GM23338 (cell line): ENCODE results near the gene THRA. TPM values are rescaled to one million over a fixed set of nuclear protein-coding genes. Genes with fewer than 3 reads are reported as not detected.
A peak's percentile ranks its signal among the peaks of the same experiment; 100 is the strongest.

Source experiments
- ATAC-seq: fragments of 200-7000 bp; cut with Tn5 transposase; 3 replicates; pipeline ENCODE4 v1.9.1; 2020
- DNase-seq: peaks from one replicate; pipeline ENCODE4 v3.0.0-alpha.2; 2015; ENCODE audit warnings: low spot score
- H2AFZ ChIP-seq: fragments of 200-600 bp; sonication (generic); 2 replicates; pipeline ENCODE4 v1.8.0; 2016; ENCODE audit warnings: antibody characterized with exemption, mild to moderate bottlenecking, moderate library complexity
- H3F3A ChIP-seq: fragments of 200-600 bp; sonication (generic); replicated peaks from 2 replicates; pipeline ENCODE4 v1.8.0; 2017; ENCODE audit warnings: antibody characterized with exemption, mixed run types, low read depth
- H3K27ac ChIP-seq: fragments of 200-600 bp; sonication (generic); 2 replicates; pipeline ENCODE4 v1.6.1; 2016; ENCODE audit warnings: low read depth
- H3K27me3 ChIP-seq: fragments of 200-600 bp; sonication (generic); 2 replicates; pipeline ENCODE4 v1.8.0; 2016; ENCODE audit warnings: mild to moderate bottlenecking, mixed run types, moderate library complexity; ENCODE audit not compliant: insufficient read depth
- H3K36me3 ChIP-seq: fragments of 200-600 bp; sonication (generic); 2 replicates; pipeline ENCODE4 v1.8.0; 2016; ENCODE audit warnings: mild to moderate bottlenecking; ENCODE audit not compliant: insufficient read depth
- H3K4me1 ChIP-seq: fragments of 200-600 bp; sonication (generic); 2 replicates; pipeline ENCODE4 v1.8.0; 2016; ENCODE audit warnings: mild to moderate bottlenecking, moderate library complexity; ENCODE audit not compliant: insufficient read depth
- H3K4me2 ChIP-seq: fragments of 200-600 bp; sonication (generic); 2 replicates; pipeline ENCODE4 v1.7.1; 2017; ENCODE audit warnings: mixed run types
- H3K4me3 ChIP-seq: fragments of 200-600 bp; sonication (generic); 2 replicates; pipeline ENCODE4 v1.6.1; 2016; ENCODE audit warnings: mixed run types
- H3K79me2 ChIP-seq: fragments of 200-600 bp; sonication (generic); replicated peaks from 2 replicates; pipeline ENCODE4 v1.8.0; 2017; ENCODE audit warnings: mild to moderate bottlenecking; ENCODE audit not compliant: insufficient read depth
- H3K9me2 ChIP-seq: fragments of 200-600 bp; sonication (generic); 2 replicates; pipeline ENCODE4 v1.8.0; 2017; ENCODE audit not compliant: insufficient read depth
- H4K20me1 ChIP-seq: fragments of 200-600 bp; sonication (generic); replicated peaks from 2 replicates; pipeline ENCODE4 v1.8.0; 2017; ENCODE audit warnings: mild to moderate bottlenecking; ENCODE audit not compliant: insufficient read depth
- H3K27ac Mint-ChIP-seq: 2 replicates; pipeline ENCODE4 v1.8.0; 2020; ENCODE audit warnings: inconsistent platforms, mild to moderate bottlenecking, moderate library complexity, mixed read lengths
- H3K27me3 Mint-ChIP-seq: 3 replicates; pipeline ENCODE4 v1.8.0; 2022; ENCODE audit warnings: low read depth, mild to moderate bottlenecking, moderate library complexity, mixed read lengths, inconsistent platforms; ENCODE audit not compliant: insufficient read depth, poor library complexity
- H3K36me3 Mint-ChIP-seq: 3 replicates; pipeline ENCODE4 v1.8.0; 2021; ENCODE audit warnings: low read depth, mild to moderate bottlenecking, inconsistent platforms, moderate library complexity, mixed read lengths
- H3K4me1 Mint-ChIP-seq: 3 replicates; pipeline ENCODE4 v1.8.0; 2020; ENCODE audit warnings: mild to moderate bottlenecking, inconsistent platforms, mixed read lengths
- H3K4me3 Mint-ChIP-seq: 3 replicates; pipeline ENCODE4 v1.8.0; 2021; ENCODE audit warnings: moderate library complexity, mild to moderate bottlenecking, inconsistent platforms, mixed read lengths
- H3K9me3 Mint-ChIP-seq: 3 replicates; pipeline ENCODE4 v1.8.0; 2020; ENCODE audit warnings: moderate library complexity, mild to moderate bottlenecking, inconsistent platforms, mixed read lengths
- CREB1 ChIP-seq: fragments of 250-450 bp; sonication (Bioruptor Pico); IDR thresholded peaks from 2 replicates; pipeline ENCODE4 v1.5.0; 2020; ENCODE audit warnings: low read depth, mild to moderate bottlenecking, moderate library complexity
- EZH2phosphoT487 ChIP-seq: fragments of 200-600 bp; sonication (generic); IDR thresholded peaks from one replicate; pipeline ENCODE4 v1.8.1; 2018; ENCODE audit warnings: antibody characterized with exemption; ENCODE audit not compliant: unreplicated experiment
- JUNB ChIP-seq: IDR thresholded peaks from one replicate; pipeline ENCODE4 v1.6.1; 2016; ENCODE audit warnings: antibody characterized with exemption; ENCODE audit not compliant: unreplicated experiment
- NANOG ChIP-seq: IDR thresholded peaks from 2 replicates; pipeline ENCODE4 v1.6.1; 2016; ENCODE audit warnings: antibody characterized with exemption, borderline replicate concordance
- POLR2AphosphoS5 ChIP-seq: IDR thresholded peaks from 2 replicates; pipeline ENCODE4 v1.6.1; 2016; ENCODE audit warnings: antibody characterized with exemption, low read depth
- ZNF114 ChIP-seq: fragments of 250-450 bp; sonication (Bioruptor Pico); IDR thresholded peaks from 2 replicates; pipeline ENCODE4 v1.5.0; 2020; ENCODE audit warnings: mild to moderate bottlenecking, moderate library complexity
- ZNF331 ChIP-seq: fragments of 250-450 bp; sonication (Bioruptor Pico); IDR thresholded peaks from 2 replicates; pipeline ENCODE4 v1.5.0; 2020; ENCODE audit warnings: low read depth, mild to moderate bottlenecking, moderate library complexity
- polyA plus RNA-seq: library from polyadenylated mRNA; unstranded; fragments of >200 nt; fragmentation: Nextera tagmentation; extraction: Ambion mirVana; gene quantifications from 2 replicates; pipeline ENCODE4 v1.2.1, GENCODE V29; 2016
- total RNA-seq: library from RNA; depleted of rRNA; stranded (reverse); fragments of >200 nt; shearing (Covaris generic); gene quantifications from 2 replicates; pipeline ENCODE4 v1.2.3, GENCODE V29; 2014
- TF ChIP-seq, protein P1 (sequence below): IDR thresholded peaks from 2 replicates; pipeline ENCODE4 v1.6.1; 2016; ENCODE audit warnings: antibody characterized with exemption
- TF ChIP-seq, protein P2 (sequence below), 2 experiments: fragments of 200-600 bp in 1 of 2; sonication (generic) in 1 of 2; conservative IDR thresholded peaks; 2 replicates each; pipeline versions ENCODE4 v1.5.1 to v1.6.1; 2016 to 2017; ENCODE audit warnings: antibody characterized with exemption in 2 of 2, low read depth in 2 of 2, mild to moderate bottlenecking in 2 of 2, moderate library complexity in 1 of 2
- TF ChIP-seq, protein P3 (sequence below): fragments of 250-450 bp; sonication (Bioruptor Pico); IDR thresholded peaks from 2 replicates; pipeline ENCODE4 v1.5.0; 2020; ENCODE audit warnings: mild to moderate bottlenecking, moderate library complexity
- TF ChIP-seq, protein P4 (sequence below): IDR thresholded peaks from one replicate; pipeline ENCODE4 v1.6.1; 2018; ENCODE audit warnings: antibody characterized with exemption; ENCODE audit not compliant: unreplicated experiment

The THRA gene
- total and polyA plus RNA-seq, 2 experiments from 2014 or later = 3.4 to 10.5 TPM

DNA sequence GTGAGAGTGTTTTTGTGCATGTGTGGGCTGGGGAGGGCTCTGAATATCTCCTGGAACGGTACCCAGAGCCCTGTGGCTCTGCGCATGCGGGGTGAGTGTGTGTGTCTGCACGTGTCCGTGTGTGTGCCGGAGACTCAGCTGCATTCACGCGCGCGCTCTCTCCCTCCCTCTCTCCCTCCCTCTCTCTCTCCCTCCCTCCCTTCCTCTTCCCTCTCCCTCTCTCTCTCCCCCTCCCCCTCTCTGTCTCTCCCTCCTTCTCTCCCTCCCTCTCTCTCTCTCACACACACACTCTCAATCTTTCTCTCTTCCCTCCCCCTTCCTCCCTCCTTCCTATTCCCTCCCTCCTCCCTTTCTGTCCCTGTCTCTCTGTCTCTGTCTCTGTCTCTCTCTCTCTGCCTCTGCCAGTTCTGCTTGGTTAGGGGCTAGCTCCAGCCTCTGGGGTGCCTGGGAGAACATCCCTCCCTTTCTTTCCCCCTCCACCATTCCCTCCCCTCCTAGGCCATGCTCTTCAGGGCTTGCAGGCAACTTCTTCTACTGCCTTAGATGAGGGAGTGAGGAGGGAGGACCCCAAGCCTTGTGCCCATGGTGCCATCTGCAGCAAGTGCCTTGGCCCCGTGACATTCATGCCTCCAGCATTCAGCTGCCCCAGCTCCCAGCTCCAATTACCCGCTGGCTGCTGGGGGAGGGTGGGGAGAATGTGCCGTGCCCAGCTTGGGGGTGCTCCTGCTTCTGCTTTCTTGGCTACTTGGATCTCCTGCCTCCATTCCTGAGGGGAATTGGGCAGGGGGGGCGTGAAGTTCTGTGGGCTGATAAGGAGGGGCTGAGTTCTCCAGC is 6.4 kb downstream of the THRA start:
- peak overlapping the region; percentile 88 for H2AFZ ChIP-seq
- no peaks in the 10 kb centered on the region for H3K9me3 Mint-ChIP-seq
- peak overlapping the region; percentile 63; the same call in 1 of the 2 replicates for H3K27ac ChIP-seq
- 0 out of 2 replicates have a peak overlapping the region, but pooled peaks have one; percentile 41 for H3K27ac Mint-ChIP-seq
- DNase-seq (peak; percentile 76), ATAC-seq (peak; percentile 4)
- H3K4me1 ChIP-seq = peaks cover 70% of the 10 kb centered on the region
- H3F3A ChIP-seq = 0 out of 2 replicates have a peak, but pooled peaks cover 27% of the 10 kb centered on the region
- H3K36me3 Mint-ChIP-seq = no peaks in the 10 kb centered on the region
- peak overlapping the region; percentile 82 for H3K4me2 ChIP-seq
- no peaks in the 10 kb centered on the region for H4K20me1 ChIP-seq
- 0 out of 2 replicates have a peak, but pooled peaks cover 5% of the 10 kb centered on the region for H3K27me3 ChIP-seq
- no peaks in the 10 kb centered on the region for H3K36me3 ChIP-seq
- peak overlapping the region; percentile 54 for H3K4me3 ChIP-seq
- H3K4me3 Mint-ChIP-seq = peak overlapping the region; percentile 57
- TF ChIP-seq, protein P1, sequence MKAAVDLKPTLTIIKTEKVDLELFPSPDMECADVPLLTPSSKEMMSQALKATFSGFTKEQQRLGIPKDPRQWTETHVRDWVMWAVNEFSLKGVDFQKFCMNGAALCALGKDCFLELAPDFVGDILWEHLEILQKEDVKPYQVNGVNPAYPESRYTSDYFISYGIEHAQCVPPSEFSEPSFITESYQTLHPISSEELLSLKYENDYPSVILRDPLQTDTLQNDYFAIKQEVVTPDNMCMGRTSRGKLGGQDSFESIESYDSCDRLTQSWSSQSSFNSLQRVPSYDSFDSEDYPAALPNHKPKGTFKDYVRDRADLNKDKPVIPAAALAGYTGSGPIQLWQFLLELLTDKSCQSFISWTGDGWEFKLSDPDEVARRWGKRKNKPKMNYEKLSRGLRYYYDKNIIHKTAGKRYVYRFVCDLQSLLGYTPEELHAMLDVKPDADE = no peak
- no peak for TF ChIP-seq NANOG
- TF ChIP-seq, protein P2, sequence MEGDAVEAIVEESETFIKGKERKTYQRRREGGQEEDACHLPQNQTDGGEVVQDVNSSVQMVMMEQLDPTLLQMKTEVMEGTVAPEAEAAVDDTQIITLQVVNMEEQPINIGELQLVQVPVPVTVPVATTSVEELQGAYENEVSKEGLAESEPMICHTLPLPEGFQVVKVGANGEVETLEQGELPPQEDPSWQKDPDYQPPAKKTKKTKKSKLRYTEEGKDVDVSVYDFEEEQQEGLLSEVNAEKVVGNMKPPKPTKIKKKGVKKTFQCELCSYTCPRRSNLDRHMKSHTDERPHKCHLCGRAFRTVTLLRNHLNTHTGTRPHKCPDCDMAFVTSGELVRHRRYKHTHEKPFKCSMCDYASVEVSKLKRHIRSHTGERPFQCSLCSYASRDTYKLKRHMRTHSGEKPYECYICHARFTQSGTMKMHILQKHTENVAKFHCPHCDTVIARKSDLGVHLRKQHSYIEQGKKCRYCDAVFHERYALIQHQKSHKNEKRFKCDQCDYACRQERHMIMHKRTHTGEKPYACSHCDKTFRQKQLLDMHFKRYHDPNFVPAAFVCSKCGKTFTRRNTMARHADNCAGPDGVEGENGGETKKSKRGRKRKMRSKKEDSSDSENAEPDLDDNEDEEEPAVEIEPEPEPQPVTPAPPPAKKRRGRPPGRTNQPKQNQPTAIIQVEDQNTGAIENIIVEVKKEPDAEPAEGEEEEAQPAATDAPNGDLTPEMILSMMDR (conservative IDR thresholded peaks at IDR 0.05; ENCODE audit: low read depth in 2 of 2) = no peak
- TF ChIP-seq POLR2AphosphoS5 = no peak
- TF ChIP-seq, protein P3, sequence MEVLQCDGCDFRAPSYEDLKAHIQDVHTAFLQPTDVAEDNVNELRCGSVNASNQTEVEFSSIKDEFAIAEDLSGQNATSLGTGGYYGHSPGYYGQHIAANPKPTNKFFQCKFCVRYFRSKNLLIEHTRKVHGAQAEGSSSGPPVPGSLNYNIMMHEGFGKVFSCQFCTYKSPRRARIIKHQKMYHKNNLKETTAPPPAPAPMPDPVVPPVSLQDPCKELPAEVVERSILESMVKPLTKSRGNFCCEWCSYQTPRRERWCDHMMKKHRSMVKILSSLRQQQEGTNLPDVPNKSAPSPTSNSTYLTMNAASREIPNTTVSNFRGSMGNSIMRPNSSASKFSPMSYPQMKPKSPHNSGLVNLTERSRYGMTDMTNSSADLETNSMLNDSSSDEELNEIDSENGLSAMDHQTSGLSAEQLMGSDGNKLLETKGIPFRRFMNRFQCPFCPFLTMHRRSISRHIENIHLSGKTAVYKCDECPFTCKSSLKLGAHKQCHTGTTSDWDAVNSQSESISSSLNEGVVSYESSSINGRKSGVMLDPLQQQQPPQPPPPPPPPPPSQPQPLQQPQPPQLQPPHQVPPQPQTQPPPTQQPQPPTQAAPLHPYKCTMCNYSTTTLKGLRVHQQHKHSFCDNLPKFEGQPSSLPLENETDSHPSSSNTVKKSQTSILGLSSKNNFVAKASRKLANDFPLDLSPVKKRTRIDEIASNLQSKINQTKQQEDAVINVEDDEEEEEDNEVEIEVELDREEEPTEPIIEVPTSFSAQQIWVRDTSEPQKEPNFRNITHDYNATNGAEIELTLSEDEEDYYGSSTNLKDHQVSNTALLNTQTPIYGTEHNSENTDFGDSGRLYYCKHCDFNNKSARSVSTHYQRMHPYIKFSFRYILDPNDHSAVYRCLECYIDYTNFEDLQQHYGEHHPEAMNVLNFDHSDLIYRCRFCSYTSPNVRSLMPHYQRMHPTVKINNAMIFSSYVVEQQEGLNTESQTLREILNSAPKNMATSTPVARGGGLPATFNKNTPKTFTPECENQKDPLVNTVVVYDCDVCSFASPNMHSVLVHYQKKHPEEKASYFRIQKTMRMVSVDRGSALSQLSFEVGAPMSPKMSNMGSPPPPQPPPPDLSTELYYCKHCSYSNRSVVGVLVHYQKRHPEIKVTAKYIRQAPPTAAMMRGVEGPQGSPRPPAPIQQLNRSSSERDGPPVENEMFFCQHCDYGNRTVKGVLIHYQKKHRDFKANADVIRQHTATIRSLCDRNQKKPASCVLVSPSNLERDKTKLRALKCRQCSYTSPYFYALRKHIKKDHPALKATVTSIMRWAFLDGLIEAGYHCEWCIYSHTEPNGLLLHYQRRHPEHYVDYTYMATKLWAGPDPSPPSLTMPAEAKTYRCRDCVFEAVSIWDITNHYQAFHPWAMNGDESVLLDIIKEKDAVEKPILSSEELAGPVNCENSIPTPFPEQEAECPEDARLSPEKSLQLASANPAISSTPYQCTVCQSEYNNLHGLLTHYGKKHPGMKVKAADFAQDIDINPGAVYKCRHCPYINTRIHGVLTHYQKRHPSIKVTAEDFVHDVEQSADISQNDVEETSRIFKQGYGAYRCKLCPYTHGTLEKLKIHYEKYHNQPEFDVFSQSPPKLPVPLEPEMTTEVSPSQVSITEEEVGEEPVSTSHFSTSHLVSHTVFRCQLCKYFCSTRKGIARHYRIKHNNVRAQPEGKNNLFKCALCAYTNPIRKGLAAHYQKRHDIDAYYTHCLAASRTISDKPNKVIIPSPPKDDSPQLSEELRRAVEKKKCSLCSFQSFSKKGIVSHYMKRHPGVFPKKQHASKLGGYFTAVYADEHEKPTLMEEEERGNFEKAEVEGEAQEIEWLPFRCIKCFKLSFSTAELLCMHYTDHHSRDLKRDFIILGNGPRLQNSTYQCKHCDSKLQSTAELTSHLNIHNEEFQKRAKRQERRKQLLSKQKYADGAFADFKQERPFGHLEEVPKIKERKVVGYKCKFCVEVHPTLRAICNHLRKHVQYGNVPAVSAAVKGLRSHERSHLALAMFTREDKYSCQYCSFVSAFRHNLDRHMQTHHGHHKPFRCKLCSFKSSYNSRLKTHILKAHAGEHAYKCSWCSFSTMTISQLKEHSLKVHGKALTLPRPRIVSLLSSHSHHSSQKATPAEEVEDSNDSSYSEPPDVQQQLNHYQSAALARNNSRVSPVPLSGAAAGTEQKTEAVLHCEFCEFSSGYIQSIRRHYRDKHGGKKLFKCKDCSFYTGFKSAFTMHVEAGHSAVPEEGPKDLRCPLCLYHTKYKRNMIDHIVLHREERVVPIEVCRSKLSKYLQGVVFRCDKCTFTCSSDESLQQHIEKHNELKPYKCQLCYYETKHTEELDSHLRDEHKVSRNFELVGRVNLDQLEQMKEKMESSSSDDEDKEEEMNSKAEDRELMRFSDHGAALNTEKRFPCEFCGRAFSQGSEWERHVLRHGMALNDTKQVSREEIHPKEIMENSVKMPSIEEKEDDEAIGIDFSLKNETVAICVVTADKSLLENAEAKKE (CRISPR knock-in tag) = no peak
- no peak for TF ChIP-seq EZH2phosphoT487
- TF ChIP-seq JUNB = no peak
- TF ChIP-seq ZNF331 = no peak
- no peak for TF ChIP-seq ZNF114 (CRISPR knock-in tag)
- no peak for TF ChIP-seq CREB1 (CRISPR knock-in tag)
- TF ChIP-seq, protein P4, sequence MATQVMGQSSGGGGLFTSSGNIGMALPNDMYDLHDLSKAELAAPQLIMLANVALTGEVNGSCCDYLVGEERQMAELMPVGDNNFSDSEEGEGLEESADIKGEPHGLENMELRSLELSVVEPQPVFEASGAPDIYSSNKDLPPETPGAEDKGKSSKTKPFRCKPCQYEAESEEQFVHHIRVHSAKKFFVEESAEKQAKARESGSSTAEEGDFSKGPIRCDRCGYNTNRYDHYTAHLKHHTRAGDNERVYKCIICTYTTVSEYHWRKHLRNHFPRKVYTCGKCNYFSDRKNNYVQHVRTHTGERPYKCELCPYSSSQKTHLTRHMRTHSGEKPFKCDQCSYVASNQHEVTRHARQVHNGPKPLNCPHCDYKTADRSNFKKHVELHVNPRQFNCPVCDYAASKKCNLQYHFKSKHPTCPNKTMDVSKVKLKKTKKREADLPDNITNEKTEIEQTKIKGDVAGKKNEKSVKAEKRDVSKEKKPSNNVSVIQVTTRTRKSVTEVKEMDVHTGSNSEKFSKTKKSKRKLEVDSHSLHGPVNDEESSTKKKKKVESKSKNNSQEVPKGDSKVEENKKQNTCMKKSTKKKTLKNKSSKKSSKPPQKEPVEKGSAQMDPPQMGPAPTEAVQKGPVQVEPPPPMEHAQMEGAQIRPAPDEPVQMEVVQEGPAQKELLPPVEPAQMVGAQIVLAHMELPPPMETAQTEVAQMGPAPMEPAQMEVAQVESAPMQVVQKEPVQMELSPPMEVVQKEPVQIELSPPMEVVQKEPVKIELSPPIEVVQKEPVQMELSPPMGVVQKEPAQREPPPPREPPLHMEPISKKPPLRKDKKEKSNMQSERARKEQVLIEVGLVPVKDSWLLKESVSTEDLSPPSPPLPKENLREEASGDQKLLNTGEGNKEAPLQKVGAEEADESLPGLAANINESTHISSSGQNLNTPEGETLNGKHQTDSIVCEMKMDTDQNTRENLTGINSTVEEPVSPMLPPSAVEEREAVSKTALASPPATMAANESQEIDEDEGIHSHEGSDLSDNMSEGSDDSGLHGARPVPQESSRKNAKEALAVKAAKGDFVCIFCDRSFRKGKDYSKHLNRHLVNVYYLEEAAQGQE = no peak
- H3K9me2 ChIP-seq = no peaks in the 10 kb centered on the region
- peaks cover 7% of the 10 kb centered on the region; the same call in 1 of the 2 replicates for H3K79me2 ChIP-seq
- peaks cover 23% of the 10 kb centered on the region for H3K27me3 Mint-ChIP-seq
- peaks cover 80% of the 10 kb centered on the region for H3K4me1 Mint-ChIP-seq
